Prostate gland (tissue), 2 donors: Measurements from ENCODE around the gene GPC2. TPM values are rescaled to one million over a fixed set of nuclear protein-coding genes. Genes with fewer than 3 reads are reported as not detected.

Experiments
- DNase-seq: peaks from one replicate; pipeline ENCODE4 v3.0.0-alpha.2; 2019; ENCODE audit warnings: low spot score
- H3K27ac ChIP-seq, 2 donors: fragments of 200-600 bp; sonication (generic); 2 replicates each; pipeline ENCODE4 v1.5.1; 2017 to 2019
- H3K27me3 ChIP-seq: fragments of 200-600 bp; sonication (generic); replicated peaks from 2 replicates; pipeline ENCODE4 v1.5.1; 2019; ENCODE audit not compliant: insufficient read depth
- H3K36me3 ChIP-seq, 2 donors: fragments of 200-600 bp; sonication (generic); 1 replicate in 1 of 2; 2 replicates in 1 of 2; pipeline versions ENCODE4 v1.5.1 to v1.8.1; 2017 to 2019
- H3K4me1 ChIP-seq: fragments of 200-600 bp; sonication (generic); replicated peaks from 2 replicates; pipeline ENCODE4 v1.5.1; 2019
- H3K4me3 ChIP-seq, 2 donors: fragments of 200-600 bp; sonication (generic); 2 replicates each; pipeline ENCODE4 v1.5.1; 2017 to 2019
- H3K9me3 ChIP-seq: fragments of 200-600 bp; sonication (generic); 2 replicates; pipeline ENCODE4 v1.5.1; 2017
- POLR2A ChIP-seq: fragments of 450-650 bp; IDR thresholded peaks from one replicate; pipeline ENCODE4 v1.6.1; 2016; ENCODE audit warnings: antibody characterized with exemption, mild to moderate bottlenecking
- POLR2AphosphoS5 ChIP-seq: sonication (generic); formaldehyde crosslinking; IDR thresholded peaks from one replicate; pipeline ENCODE4 v1.6.1; 2017; ENCODE audit warnings: antibody characterized with exemption
- WGBS: methylation state at CpG from one replicate; pipeline ENCODE4 v1.1.5; 2018; 5-methylcytosine and 5-hydroxymethylcytosine counted together
- intact Hi-C: fragments of 100-400 bp; cut with DNase I; formaldehyde crosslinking; loops from one replicate; pipeline ENCODE4 v1.14.2; 2022
- total RNA-seq, 2 donors: library from RNA; depleted of rRNA; stranded (reverse); fragments of >200 nt; gene quantifications; one replicate each; pipeline ENCODE4 v1.1.0, GENCODE V29; 2016
- TF ChIP-seq, protein P1 (sequence below), 4 experiments: fragments of 200-600 bp in 2 of 4; fragments of 450-650 bp in 2 of 4; sonication (generic) in 2 of 4; IDR thresholded peaks; 1 replicate in 3 of 4; 2 replicates in 1 of 4; pipeline ENCODE4 v1.5.1; 2016 to 2019; ENCODE audit warnings: antibody characterized with exemption in 4 of 4, mild to moderate bottlenecking in 2 of 4, moderate library complexity in 2 of 4

Gene GPC2
- total RNA-seq, 2 donors from 2014 or later: 1.7 to 2.8 TPM

DNA sequence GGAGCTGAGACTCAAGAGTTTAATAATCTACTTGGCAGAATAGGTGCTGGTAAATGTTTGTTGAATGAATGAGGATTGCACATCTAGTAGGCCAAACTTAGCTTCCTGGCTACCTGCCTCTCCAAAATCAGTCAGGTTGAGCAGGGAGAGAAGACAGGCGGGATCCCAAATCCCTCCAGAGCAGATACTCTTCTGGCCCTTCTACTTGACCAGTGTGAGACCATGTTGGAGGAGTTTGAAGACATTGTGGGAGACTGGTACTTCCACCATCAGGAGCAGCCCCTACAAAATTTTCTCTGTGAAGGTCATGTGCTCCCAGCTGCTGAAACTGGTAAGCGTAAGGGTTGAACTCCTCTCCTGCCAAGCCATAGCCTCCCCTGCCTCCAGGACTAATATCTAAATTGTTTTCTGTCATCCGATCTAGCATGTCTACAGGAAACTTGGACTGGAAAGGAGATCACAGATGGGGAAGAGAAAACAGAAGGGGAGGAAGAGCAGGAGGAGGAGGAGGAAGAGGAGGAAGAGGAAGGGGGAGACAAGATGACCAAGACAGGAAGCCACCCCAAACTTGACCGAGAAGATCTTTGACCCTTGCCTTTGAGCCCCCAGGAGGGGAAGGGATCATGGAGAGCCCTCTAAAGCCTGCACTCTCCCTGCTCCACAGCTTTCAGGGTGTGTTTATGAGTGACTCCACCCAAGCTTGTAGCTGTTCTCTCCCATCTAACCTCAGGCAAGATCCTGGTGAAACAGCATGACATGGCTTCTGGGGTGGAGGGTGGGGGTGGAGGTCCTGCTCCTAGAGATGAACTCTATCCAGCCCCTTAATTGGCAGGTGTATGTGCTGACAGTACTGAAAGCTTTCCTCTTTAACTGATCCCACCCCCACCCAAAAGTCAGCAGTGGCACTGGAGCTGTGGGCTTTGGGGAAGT, 52.6 kb downstream of the GPC2 start:
- intact Hi-C loops: loop anchor here (5.0 to 10.0 kb wide), 3 partner anchors 37 to 220 kb away; partner anchors contain the start of gene COPS6
- TF ChIP-seq POLR2AphosphoS5 (no peak), POLR2A (no peak)
- TF ChIP-seq, protein P1, sequence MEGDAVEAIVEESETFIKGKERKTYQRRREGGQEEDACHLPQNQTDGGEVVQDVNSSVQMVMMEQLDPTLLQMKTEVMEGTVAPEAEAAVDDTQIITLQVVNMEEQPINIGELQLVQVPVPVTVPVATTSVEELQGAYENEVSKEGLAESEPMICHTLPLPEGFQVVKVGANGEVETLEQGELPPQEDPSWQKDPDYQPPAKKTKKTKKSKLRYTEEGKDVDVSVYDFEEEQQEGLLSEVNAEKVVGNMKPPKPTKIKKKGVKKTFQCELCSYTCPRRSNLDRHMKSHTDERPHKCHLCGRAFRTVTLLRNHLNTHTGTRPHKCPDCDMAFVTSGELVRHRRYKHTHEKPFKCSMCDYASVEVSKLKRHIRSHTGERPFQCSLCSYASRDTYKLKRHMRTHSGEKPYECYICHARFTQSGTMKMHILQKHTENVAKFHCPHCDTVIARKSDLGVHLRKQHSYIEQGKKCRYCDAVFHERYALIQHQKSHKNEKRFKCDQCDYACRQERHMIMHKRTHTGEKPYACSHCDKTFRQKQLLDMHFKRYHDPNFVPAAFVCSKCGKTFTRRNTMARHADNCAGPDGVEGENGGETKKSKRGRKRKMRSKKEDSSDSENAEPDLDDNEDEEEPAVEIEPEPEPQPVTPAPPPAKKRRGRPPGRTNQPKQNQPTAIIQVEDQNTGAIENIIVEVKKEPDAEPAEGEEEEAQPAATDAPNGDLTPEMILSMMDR (IDR thresholded peaks at IDR 0.05): no peak

DNA sequence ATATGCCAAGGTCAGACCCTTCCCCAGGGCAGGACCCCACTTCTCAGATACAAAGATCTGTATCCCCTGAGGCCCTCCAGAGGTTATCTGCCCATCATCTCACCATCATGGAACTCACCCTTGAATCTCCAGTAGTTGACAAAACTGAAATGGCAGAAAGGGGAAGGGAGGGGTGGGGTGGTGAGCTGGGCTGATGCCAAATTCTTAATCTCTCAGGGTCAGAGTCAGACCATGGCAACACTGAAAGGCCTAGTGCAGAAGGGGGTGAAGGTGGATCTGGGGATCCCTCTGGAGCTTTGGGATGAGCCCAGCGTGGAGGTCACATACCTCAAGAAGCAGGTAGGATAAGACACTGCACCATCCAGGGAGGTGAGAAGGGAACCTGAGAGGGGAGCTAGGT, 54.6 kb downstream of the GPC2 start:
- H3K27ac ChIP-seq: no peak overlapping the region
- DNase-seq: no peak
- H3K4me3 ChIP-seq: no peak overlapping the region
- WGBS: 90% methylated on average over 1 of the region's 1 CpG
- intact Hi-C loops: loop anchor here (10.0 kb wide), 2 partner anchors 128 to 222 kb away; no protein-coding TSS in a partner anchor
- TF ChIP-seq, protein P1 (IDR thresholded peaks at IDR 0.05): no peak
- TF ChIP-seq POLR2AphosphoS5: no peak
- TF ChIP-seq POLR2A: no peak
- peaks cover 6% of the 10 kb centered on the region for H3K4me1 ChIP-seq
- no peaks in the 10 kb centered on the region for H3K36me3 ChIP-seq
- H3K27me3 ChIP-seq: no peaks in the 10 kb centered on the region
- H3K9me3 ChIP-seq: no peaks in the 10 kb centered on the region

More for the DNA sequence above, 52.6 kb downstream of the GPC2 start:
- 79% methylated on average over 4 of the region's 4 CpGs for WGBS
- Histone ChIP-seq H3K9me3 (no peaks in the 10 kb centered on the region), H3K27ac (no peak overlapping the region), H3K4me1 (peaks cover 6% of the 10 kb centered on the region), H3K27me3 (no peaks in the 10 kb centered on the region), H3K4me3 (no peak overlapping the region), H3K36me3 (no peaks in the 10 kb centered on the region)
- DNase-seq: no peak

DNA sequence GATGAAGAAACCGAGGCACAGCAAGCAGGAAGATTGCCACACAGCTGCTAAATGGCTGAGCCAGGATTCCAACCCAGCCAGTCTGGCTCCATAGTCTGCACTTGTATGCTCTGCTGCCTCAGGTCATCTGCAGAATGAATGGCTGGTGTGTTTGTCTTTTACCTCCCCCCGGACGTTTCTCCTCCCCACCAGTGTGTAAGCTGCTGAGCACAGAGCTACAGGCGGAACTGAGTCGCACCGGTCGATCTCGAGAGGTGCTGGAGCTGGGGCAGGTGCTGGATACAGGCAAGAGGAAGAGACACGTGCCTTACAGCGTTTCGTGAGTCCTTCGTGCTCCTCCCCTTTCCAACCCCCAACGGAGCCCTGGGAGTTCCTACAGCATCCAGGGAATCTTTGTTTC, 55.1 kb downstream of the GPC2 start:
- no peak for TF ChIP-seq POLR2A
- TF ChIP-seq POLR2AphosphoS5: no peak
- TF ChIP-seq, protein P1 (IDR thresholded peaks at IDR 0.05): no peak
- H3K9me3 ChIP-seq: no peaks in the 10 kb centered on the region
- no peak overlapping the region for H3K4me3 ChIP-seq
- no peaks in the 10 kb centered on the region for H3K27me3 ChIP-seq
- intact Hi-C loops: loop anchor here (10.0 kb wide), 2 partner anchors 127 to 223 kb away; no protein-coding TSS in a partner anchor
- DNase-seq: no peak
- no peaks in the 10 kb centered on the region for H3K36me3 ChIP-seq
- peaks cover 6% of the 10 kb centered on the region for H3K4me1 ChIP-seq
- WGBS: 49% methylated on average over 13 of the region's 13 CpGs
- no peak overlapping the region for H3K27ac ChIP-seq

DNA sequence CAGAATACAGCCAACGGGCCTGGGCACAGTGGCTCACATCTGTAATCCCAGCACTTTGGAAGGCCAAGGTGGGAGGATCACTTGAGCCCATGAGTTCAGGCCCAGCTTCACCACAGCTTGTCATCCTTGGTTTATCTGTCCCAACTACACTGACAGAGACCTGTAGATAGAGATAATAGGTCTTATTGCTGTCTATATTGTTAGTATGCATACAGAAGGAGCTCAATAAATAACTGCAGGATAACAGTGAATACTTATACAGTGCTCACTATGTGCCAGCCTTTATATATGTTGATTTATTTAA, 56.5 kb downstream of the GPC2 start:
- intact Hi-C loops: loop anchor here (10.0 kb wide), 2 partner anchors 126 to 224 kb away; no protein-coding TSS in a partner anchor
- Histone ChIP-seq H3K36me3 (no peaks in the 10 kb centered on the region), H3K4me1 (peaks cover 6% of the 10 kb centered on the region), H3K27ac (no peak overlapping the region), H3K9me3 (no peaks in the 10 kb centered on the region), H3K27me3 (no peaks in the 10 kb centered on the region), H3K4me3 (no peak overlapping the region)
- no peak for DNase-seq
- TF ChIP-seq, protein P1 (IDR thresholded peaks at IDR 0.05): no peak
- TF ChIP-seq POLR2AphosphoS5 (no peak), POLR2A (no peak)
- WGBS: 32% methylated on average over 1 of the region's 1 CpG
